ENCODE data around the gene FOXL2NB. TPM values are rescaled to one million over a fixed set of nuclear protein-coding genes. Genes with fewer than 3 reads are reported as not detected.

The FOXL2NB gene
- total and polyA plus RNA-seq, 2 of the 13 experiments (the other 11 are each of a cell fraction or from before 2014, with no cell fraction given): not detected

DNA sequence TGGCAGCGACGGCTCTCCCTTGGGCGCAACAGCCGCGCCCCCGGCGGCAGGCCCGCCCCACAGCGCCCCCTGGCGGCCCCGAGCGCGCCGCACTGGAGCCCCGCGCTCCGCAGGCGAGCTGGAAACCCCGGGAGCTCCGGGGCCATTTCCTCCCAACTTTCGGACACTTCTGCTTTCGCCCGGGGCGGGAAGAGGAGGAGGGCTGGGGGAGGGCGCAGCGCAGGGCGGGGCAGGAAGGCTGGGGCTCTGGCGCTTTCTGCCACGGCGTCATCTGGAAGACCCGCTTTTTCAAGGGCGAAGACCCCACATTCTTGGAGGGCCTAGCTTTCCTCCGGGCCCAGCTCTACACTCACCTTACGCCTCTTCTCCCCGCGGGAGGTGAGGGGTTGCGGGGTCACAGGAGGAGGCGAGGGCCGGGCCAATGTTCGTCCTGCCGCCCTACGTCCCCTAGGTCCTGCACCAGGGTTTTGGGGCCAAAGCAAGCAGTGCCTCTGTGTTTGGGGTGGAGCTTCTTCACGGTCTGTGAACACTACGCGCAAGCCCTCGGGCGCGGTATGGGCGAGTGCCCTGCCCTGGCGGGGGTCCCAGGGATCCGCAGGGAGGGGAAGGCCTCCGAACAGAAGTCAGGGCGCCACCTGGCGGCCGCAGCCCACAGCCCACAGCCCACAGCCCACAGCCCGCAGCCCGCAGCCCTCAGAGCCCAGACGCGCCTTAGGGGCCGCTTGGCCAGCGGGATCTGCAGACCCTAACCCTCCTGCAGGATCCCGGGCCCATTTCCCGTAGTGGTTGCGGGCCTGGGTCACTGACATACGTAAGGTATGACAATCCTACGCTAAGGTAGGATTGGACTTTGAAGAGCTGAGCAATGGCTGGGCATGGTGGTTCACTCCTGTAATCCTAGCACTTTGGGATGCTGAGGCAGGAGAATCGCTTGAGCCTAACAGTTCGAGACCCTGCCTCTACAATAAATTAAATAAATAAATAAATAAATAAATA is 31.2 kb upstream of the FOXL2NB start (continued):
- TF ChIP-seq ZNF350 (CRISPR knock-in tag; IDR thresholded peaks at IDR 0.05; ENCODE audit: borderline replicate concordance, low read depth) (0 out of 2 replicates have a peak, but pooled peaks have one; percentile 9), GZF1 (CRISPR knock-in tag; IDR thresholded peaks at IDR 0.05) (peak; percentile 72; the same call in 1 of the 2 replicates), GATA4 (IDR thresholded peaks at IDR 0.05; ENCODE audit: borderline replicate concordance, low read depth) (no peak), HDAC1 (CRISPR knock-in tag; IDR thresholded peaks at IDR 0.05) (no peak), ZNF773 (CRISPR knock-in tag; IDR thresholded peaks at IDR 0.05; ENCODE audit: borderline replicate concordance) (no peak), SIN3B (IDR thresholded peaks at IDR 0.05; ENCODE audit: low read length) (no peak), MTF1 (CRISPR knock-in tag; IDR thresholded peaks at IDR 0.05) (no peak), SIN3A (IDR thresholded peaks at IDR 0.05; ENCODE audit: borderline replicate concordance, low read depth, low read length) (0 out of 2 replicates have a peak, but pooled peaks have one; percentile 19), NPAS2 (CRISPR knock-in tag; IDR thresholded peaks at IDR 0.05; ENCODE audit: borderline replicate concordance) (no peak), ZNF253 (CRISPR knock-in tag; IDR thresholded peaks at IDR 0.05; ENCODE audit: borderline replicate concordance) (no peak), ZBTB21 (CRISPR knock-in tag; IDR thresholded peaks at IDR 0.05) (no peak), NBN (conservative IDR thresholded peaks at IDR 0.05) (no peak), ZNF660 (CRISPR knock-in tag; IDR thresholded peaks at IDR 0.05; ENCODE audit: borderline replicate concordance, low read depth) (no peak), ZSCAN31 (CRISPR knock-in tag; IDR thresholded peaks at IDR 0.05; ENCODE audit: low read depth) (0 out of 2 replicates have a peak, but pooled peaks have one; percentile 62), ZNF274 (CRISPR knock-in tag; IDR thresholded peaks at IDR 0.05) (no peak), NR2F1 (CRISPR knock-in tag; IDR thresholded peaks at IDR 0.05) (peak; percentile 15 to 43; a peak in 1 of 4 replicates), TCF12 (IDR thresholded peaks at IDR 0.05) (no peak), TCF12 (CRISPR knock-in tag; IDR thresholded peaks at IDR 0.05) (0 out of 2 replicates have a peak, but pooled peaks have one; percentile 8), SOX6 (IDR thresholded peaks at IDR 0.05) (no peak), SOX6 (CRISPR knock-in tag; IDR thresholded peaks at IDR 0.05) (peak; percentile 37; the same call in 1 of the 2 replicates), ZNF451 (CRISPR knock-in tag; IDR thresholded peaks at IDR 0.05) (peak; percentile 68; the same call in 1 of the 2 replicates), ZNF431 (CRISPR knock-in tag; IDR thresholded peaks at IDR 0.05; ENCODE audit: borderline replicate concordance, low read depth) (peak; percentile 56; the same call in 1 of the 2 replicates), FOSL1 (CRISPR knock-in tag; IDR thresholded peaks at IDR 0.05; ENCODE audit: borderline replicate concordance) (no peak), ZNF615 (CRISPR knock-in tag; IDR thresholded peaks at IDR 0.05; ENCODE audit: borderline replicate concordance) (no peak)
- TF ChIP-seq, protein P1, sequence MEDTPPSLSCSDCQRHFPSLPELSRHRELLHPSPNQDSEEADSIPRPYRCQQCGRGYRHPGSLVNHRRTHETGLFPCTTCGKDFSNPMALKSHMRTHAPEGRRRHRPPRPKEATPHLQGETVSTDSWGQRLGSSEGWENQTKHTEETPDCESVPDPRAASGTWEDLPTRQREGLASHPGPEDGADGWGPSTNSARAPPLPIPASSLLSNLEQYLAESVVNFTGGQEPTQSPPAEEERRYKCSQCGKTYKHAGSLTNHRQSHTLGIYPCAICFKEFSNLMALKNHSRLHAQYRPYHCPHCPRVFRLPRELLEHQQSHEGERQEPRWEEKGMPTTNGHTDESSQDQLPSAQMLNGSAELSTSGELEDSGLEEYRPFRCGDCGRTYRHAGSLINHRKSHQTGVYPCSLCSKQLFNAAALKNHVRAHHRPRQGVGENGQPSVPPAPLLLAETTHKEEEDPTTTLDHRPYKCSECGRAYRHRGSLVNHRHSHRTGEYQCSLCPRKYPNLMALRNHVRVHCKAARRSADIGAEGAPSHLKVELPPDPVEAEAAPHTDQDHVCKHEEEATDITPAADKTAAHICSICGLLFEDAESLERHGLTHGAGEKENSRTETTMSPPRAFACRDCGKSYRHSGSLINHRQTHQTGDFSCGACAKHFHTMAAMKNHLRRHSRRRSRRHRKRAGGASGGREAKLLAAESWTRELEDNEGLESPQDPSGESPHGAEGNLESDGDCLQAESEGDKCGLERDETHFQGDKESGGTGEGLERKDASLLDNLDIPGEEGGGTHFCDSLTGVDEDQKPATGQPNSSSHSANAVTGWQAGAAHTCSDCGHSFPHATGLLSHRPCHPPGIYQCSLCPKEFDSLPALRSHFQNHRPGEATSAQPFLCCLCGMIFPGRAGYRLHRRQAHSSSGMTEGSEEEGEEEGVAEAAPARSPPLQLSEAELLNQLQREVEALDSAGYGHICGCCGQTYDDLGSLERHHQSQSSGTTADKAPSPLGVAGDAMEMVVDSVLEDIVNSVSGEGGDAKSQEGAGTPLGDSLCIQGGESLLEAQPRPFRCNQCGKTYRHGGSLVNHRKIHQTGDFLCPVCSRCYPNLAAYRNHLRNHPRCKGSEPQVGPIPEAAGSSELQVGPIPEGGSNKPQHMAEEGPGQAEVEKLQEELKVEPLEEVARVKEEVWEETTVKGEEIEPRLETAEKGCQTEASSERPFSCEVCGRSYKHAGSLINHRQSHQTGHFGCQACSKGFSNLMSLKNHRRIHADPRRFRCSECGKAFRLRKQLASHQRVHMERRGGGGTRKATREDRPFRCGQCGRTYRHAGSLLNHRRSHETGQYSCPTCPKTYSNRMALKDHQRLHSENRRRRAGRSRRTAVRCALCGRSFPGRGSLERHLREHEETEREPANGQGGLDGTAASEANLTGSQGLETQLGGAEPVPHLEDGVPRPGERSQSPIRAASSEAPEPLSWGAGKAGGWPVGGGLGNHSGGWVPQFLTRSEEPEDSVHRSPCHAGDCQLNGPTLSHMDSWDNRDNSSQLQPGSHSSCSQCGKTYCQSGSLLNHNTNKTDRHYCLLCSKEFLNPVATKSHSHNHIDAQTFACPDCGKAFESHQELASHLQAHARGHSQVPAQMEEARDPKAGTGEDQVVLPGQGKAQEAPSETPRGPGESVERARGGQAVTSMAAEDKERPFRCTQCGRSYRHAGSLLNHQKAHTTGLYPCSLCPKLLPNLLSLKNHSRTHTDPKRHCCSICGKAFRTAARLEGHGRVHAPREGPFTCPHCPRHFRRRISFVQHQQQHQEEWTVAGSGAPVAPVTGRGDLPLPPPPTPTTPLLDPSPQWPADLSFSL (CRISPR knock-in tag; IDR thresholded peaks at IDR 0.05): no peak

Measured in HepG2 (cell line).